Kidney tubule cell (primary cell): ENCODE measurements around the gene SLC49A4.
A peak's percentile ranks its signal among the peaks of the same experiment; 100 is the strongest.

ENCODE experiments used
- DNase-seq: peaks from one replicate; pipeline ENCODE4 v3.0.0-alpha.2; 2018; ENCODE audit warnings: low spot score

Gene SLC49A4

DNA sequence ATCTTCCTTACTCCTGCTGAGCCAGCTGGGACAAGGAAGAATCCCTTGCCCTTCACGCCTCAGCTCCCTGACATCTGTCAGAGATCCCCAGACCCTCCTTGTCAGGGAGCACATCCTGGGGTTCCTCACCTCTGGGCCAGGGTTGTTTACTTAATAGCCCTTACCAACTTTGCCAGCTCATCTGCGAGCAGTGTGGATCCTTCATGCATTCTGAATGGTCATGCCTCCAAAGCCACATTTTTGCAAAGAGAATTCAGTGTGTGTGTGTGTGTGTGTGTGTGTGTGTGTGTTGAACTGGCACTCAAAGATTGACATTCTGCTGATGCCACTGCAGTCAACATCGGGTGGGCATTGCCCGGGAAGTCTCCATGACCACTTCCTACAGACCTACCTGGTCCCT, 112.6 kb downstream of the SLC49A4 start:
- no peak for DNase-seq

DNA sequence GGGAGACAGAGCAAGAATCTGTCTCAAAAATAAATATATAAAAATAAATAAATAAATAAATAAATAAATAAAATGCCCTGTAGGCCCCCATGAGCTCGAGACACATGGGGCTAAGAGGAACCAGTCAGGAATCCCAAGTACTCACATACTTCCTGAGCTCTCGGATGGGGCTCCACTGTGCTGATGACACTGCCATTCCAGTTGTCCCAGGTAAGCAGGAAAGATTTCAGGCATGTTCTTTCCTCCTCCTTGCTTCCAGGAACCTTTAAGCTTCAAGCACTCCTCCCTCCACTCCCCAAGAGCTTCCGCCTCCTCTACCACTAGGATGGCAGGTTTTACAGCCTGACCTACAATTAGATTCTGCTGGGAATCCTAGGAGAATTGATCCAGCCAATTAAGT, 113.4 kb downstream of the SLC49A4 start:
- no peak for DNase-seq

DNA sequence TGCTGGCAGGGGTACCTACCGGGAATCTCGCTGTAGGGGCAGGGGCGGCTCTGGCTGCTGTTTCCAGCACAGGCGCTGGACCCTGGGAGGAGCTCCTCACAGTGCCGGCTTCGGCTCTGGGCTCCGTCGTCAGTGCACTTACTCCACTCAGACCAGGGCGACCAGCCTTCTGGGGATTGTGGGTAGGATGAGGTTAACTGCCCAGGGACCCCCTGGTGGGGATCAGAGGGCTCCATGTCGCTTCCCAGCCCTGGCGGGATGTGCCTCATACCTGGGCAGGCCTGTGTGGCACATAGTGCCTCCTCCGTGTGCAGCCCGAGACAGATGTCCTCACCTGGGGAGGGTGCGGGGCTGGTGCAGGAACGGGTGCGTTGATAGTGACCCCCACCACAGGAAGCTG, 117.0 kb downstream of the SLC49A4 start:
- no peak for DNase-seq

DNA sequence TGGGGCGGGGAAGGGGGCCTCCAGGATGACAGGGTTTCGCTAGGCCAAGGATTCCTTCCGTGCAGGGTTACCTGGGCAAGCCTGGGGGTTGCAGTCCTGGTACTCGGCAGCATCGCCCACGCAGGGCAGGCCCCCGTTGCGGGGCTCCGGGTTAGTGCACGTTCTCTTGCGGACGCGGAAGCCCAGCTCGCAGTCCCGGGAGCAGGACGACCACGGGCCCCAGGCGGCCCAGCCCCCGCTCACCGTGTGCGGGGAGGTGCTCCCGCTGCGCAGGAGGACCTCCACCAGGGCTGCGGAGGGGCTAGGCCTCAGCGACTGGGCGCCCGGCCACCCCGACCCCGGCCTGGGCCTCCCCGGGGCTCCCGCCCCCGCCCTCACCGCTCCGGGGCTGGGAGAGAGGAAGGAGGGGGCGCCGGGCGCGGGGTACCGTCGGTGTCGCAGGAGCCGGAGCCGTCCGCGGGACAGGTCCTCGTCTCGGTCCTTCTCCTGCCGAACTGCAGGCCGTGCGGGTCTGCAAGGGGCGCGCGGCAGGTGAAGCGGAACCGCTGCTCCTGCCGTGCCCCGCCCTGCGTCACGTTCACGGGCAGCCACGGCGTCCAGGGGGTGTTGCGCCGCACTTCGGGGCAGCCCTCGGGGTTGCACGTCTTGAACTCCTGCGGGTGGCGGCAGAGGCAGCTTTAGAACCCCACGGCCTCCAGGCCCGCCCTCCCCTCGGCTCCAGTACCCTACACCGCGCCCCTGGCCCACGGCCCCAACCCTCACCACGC, 118.1 kb downstream of the SLC49A4 start:
- DNase-seq: no peak

DNA sequence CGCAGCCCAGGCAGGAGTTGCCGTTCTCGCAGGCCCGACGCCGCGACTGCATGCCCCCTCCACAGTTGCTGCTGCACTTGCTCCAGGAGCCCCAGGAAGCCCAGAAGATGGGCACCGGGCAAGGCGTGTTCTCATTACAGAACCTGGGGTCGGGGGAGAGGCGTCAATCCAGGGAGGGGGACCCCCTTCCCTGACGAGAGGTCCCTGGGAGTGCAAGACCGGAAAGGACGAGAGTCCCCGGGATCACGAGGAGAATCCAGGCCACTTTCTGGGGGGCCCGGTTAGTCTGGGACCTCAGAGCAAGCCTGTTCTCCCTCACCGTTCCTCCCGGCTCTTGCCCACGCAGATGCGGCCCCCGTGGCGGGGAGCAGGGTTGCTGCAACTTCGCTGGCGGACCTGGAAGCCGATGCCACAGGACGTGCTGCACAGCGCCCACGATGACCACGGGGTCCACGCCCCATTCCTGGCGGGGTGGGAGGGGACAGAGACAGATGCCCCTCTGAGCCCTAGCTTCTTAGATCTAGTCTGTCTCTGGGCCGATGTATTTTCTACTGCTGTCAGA, 118.8 kb downstream of the SLC49A4 start:
- no peak for DNase-seq

DNA sequence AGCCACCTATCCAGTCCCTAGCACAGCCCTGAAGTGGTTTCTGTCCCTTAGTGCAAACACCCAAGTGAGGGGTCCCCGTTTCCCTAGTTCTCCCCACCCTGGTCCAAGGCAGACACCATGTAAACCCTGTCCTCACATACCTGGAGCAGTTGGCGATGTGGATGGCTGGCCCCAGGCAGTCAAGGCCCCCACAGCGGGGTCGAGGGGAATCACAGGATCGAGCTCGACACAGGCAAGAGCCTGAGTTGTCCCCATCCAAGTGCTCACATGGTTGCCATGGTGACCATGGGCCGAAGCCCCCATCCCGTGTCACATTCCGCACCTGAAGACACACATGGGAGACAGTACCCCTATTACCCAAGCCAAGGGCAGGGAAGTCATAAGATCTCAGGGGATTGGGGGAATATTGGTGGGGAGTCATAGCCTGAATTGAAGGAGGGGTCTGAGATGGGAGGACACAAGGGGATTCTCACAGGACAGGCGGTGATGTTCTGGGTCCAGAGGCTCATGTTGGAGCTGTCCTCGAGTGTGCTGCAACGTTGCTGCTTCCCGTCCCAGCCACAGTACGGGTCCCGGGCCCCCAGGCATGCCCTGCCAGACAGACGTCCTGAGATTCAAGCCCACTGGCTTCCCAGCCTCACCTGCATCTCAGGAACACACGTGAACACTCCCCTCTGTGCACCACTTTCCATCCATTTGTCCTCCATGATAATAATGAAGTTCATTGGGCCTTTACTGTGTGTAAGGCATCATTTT, 120.6 kb downstream of the SLC49A4 start:
- no peak for DNase-seq

DNA sequence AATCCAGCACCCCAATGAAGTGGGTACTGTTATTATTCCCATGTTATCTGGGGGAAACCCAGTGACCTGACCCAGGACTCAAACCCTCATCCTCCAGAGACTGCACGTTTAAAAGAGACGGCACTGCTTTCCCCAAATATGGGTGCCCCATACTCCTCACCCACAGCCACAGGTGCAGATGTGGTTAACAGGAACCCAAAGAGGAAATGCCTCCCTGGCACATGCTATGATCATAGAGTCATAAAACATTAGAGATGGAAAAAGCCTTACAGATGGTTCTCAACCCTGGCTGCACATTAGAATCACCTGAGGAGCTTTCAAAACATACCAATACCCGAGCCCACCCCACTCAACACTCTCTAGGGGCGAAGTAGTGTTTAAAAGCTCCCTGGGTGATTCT, 121.2 kb downstream of the SLC49A4 start:
- DNase-seq: no peak

DNA sequence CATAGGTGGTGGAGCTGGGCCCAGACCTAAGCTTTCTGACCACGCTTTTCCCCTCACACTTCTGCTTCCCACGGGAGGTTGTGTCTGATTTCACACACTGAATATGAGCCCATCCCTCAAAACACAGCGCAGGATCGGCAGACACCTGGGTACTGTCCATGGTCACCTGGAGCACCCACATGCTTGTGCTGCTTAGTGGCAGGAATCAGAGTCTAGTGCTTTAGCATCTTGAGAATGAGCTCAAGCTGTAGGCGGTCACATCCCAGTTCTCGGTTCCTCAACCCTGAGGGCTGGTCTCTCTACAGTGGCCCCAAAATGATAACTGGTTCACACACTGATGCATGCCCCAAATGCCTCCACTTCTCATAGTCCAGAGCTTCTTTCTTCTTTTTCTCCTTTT, 121.7 kb downstream of the SLC49A4 start:
- no peak for DNase-seq

DNA sequence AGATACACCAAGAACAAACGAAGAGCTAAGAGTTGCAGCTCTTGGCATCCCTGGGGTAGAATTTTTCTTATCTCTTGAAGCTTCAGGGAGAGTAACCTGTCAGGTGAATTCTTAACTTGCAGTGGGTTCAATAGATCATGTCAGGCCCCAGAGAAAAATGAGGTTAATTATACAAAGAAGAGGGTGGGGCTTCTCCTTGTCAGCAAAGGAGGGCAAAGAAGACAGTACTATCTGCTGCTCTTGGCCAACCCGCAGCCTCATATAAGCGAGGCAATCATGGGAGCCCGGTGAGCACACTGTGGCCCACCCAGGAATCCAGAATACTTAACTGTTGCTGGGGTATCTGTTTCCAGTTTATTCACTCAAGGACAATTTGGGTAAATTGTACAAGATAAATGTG, 122.5 kb downstream of the SLC49A4 start:
- DNase-seq: no peak

DNA sequence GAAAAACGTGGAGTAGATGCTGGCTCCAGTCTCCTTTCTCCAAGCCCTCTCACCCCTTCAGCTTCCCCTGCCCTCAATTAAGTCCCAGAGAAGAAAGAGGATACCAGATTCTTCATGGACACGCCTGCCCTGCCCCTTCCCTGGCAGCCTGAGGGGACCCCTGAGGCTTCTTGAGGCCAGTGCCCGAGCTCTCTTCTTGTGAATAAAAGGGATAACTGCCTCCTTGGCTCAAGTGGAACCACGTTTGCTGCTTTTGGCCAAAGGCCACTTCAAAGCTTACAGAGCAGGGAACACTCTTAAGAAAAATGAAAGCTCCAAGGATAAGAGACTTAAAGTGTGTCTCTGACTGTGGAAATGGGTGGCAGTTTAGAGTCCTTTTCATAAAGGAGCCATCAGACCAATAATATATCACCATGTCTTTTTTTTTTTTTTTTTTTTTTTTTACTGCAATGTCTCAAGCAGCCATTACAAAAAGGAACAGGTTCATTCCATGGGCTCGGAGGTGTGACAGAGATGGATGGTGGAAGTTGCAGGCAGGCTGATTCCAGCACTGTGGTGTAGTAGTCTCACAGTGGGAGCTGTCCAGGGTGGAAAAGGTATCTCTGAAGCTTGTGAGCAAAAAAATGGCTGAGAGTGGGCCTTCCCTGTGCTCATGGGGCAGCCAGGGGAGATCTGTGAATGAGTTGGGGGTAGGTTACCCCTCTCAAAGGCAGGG, 123.9 kb downstream of the SLC49A4 start:
- DNase-seq: peak; percentile 13

DNA sequence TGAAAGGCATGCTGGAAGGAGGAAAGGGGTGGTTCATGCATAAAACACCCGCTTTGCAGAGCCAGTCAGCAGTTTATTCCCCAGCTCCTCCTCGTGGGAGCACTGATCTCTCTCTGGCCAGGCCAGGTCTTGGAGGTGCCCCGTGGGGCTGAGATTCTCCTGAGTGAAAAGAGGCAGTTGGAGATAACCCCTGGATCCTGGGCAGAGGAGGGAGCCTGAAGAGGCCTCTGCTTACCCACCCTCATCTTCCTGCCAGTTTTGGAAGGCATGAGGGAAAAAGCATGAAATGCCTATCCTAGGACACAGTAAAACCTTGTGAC, 124.4 kb downstream of the SLC49A4 start:
- DNase-seq: no peak

DNA sequence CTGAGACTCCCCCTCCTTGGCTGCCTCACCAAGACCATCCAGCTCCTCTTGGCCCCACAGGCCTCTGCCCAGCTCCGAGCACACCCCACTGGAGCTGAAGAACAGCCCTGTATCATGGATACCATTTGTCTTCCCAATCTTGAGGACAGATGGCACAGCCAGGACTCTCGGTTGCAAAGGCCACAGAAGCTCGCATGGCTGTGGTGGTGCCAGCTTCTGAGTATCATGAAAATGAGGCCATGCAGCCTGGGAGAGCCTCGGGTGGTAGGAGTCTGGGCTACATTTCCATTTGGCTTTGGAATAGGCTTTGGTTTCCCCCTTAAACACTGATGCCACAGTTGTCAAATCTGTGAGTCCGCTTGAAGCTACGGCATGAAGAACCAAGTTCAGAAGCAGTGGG, 126.1 kb downstream of the SLC49A4 start:
- DNase-seq: no peak

DNA sequence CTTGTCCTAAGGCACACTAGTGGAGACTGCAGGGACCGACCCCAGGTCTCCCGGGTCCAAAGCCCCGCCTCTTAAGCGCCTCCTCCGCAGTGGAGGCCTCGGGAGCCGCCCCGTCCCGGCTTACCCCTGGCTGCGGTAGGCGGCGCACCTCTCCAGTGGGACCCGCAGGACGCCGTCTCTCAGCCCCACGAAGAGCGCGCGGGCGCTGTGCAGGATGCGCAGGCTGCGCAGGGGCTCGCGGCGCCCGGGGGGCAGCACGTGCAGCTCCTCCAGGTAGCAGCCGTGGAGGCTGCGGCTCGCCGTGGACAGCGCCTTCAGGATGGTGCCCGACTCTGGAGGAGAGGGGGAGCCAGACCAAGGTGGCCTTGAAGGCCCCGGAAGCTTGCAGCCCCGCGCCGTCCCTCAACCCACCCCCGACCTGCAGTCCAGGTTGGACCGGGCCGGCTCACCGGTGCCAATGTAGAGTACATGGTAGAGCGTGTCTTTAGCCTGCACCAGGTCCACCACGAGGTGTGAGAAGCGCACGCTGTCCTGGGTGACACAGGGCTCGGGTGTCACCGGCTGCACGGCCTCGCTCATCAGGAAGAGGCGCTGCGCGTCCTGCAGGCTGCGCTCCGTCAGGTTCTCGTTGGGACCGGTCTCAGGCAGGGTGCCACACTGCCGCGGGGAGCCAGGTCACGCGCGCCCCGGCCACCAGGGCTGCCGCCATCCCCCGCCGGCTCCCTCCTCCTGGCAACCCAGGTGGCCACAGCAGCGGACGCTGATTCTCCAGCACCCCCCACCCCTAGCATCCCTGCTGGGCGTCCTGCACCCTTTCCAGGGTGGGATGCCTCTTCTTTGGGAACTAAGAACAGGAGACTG, 127.2 kb downstream of the SLC49A4 start:
- DNase-seq: peak; percentile 6

DNA sequence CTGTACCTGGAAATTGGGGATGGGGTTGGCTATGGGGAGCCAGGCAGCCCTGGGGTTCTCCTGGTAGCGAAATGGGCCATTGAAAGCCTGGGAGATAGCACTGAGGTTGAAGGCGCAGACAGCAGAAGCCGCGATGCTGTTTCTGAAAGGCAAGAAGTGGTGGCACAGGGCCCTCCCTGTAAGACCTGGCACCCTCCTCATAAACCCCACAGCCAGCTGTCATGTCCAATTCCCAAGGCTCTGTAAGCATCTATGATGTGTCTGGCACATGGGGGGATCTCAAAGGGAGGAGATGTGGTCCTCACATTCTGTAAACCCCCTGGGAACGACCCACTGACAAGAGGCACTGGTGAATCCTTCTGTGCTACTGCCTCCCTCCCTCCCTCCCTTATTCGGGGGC, 128.7 kb downstream of the SLC49A4 start:
- DNase-seq: no peak

DNA sequence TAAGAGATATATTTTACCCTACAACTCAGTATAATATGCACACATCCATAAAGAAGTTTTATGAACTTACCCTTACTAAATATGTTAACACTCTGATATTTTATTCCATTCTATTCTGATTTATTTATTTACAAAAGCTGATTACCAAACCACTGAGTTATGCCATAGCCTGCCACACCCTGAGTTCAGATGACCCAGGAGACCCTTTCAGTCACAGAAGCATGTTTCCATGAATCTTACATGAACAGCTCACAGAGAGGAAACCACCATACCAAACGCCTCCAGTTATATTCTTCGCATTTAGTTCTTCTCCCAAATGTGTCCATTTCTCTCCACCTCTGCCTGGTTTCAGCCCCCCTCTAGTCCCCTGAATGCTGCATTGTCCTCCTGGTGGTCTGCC, 129.2 kb downstream of the SLC49A4 start:
- no peak for DNase-seq

DNA sequence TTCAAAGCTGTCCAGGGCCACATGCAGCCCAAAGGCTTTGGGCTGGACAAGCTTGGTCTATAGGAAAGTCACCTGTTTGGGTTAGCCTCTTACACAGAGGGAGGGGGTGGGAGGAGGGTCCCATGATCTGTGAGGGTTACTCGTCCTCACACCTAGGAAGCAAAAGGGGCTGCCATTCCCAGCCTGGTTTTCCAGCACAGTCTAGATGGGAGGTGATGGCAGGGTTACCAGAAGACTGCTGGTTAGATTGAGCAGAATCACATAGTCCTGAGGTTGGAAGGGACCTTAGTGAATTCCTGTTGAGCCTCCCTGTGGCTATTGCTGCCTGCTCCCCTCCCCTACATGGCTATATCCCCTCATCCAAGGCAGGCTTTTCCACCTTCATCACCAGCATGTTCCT, 130.9 kb downstream of the SLC49A4 start:
- no peak for DNase-seq

DNA sequence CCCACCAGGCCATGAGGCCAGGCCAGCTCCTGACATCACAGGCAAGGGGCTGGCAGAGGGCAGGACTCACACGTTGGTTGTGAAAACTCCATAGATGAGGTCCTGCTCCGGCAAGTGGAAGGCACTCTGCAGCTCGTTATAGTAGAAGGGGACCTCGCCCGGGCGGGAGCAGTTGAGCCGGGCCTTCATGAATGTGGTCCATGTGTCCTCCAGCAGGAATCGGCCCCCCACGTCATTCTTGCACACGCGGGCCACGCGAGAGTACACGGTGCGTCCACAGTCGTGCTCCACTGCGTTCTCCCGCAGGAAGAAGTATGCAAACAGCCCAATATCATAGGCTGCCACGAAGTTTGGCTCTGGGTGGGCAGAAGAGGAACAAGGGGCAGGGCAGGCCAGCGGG, 131.5 kb downstream of the SLC49A4 start:
- no peak for DNase-seq

DNA sequence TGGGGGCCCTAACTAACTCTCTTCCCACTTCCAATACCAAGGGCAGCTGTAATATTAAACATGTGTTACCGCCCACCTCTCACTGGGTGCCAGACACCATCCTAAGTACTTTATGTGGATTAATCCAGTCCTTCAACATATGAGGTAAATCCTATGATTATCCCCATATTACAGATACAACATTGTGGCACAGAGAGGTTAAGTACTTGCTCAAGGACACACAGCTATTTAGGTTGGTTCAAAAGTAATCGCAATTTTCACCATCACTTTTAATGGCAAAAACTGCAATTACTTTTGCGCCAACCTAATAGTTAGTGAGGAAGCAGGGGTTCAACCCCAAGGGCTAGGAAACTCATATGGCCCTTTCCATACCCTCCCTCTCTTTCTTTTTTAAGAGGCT, 131.9 kb downstream of the SLC49A4 start:
- DNase-seq: no peak

DNA sequence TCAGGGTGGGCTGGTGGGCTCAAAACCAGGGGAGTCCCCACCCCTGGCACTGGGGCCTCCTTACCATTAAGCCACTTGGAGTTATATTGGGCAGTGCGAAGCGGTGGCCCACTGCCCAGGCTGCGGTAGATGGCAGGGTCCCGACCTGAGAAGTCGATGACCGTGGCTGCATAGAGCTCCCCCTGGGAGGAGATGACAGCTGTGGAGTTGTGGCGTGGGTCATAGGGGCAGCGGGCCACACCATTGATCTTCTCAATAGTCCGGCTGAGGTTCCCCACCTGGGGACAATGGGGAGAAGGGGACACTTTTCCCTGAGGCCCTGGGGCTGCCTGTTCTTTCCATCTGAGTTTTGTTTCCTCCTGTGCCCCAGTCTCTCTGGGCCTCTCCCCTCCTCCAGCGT, 132.9 kb downstream of the SLC49A4 start:
- DNase-seq: no peak

DNA sequence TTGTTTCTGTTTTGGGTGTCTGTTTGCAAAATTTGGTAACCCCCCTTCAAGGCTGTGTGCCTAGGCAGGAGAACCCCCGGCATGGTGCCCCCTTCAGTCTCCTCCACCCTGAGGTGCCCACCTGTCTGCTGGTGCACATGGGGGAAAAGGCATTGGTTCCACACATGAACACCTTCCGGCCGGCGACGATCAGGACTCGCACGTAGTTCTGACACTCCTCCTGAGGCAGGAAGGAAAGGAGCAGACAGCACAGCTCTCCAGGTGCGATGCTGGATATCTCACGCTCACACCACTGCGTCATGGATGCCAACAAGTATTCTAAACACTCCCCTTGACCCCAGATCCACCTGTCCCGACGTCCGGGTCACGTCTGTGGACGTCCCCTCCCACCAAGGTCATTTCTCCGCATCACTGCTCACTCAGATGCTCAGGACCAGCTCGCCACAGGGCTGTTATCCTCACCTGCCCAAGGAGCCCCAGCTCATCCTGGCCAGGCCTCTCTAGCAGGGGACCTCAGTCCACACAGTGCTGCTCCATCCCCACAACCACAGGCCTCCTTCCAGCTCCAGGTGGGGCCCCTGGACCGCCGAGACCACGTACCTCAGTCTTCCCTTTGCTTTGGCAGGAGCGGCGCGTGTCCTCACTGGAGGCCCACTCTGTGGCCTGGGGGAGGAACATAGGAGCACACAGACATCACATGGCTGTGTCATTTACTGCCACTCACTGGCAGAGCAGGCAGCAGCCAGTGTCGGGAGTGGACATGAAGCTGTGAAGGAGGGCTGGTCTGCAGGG, 133.7 kb downstream of the SLC49A4 start:
- DNase-seq: no peak
